GM19438 (cell line): ENCODE measurements around the gene FAT1.

ENCODE experiments used
- ATAC-seq: cut with Tn5 transposase; IDR thresholded peaks from one replicate; pipeline ENCODE4 v1.9.1; 2021; ENCODE audit warnings: low read depth; ENCODE audit not compliant: unreplicated experiment

FAT1 gene

GRCh38 chr4:186587416-186588018, 136.1 kb downstream of the FAT1 start:
- ATAC-seq: peak; percentile 60

GRCh38 chr4:186586205-186586604, 137.5 kb downstream of the FAT1 start:
- no peak for ATAC-seq

- ATAC-seq: no peak
These were observed 138.7 kb downstream of the FAT1 start for GRCh38 chr4:186584912-186585311.

GRCh38 chr4:186581421-186581820, 142.2 kb downstream of the FAT1 start:
- ATAC-seq: no peak

- no peak for ATAC-seq
These were observed 143.0 kb downstream of the FAT1 start for GRCh38 chr4:186580669-186581068.

- no peak for ATAC-seq
These were observed 153.3 kb downstream of the FAT1 start for GRCh38 chr4:186570193-186570996.

GRCh38 chr4:186569533-186570192, 154.0 kb downstream of the FAT1 start:
- ATAC-seq: no peak

- no peak for ATAC-seq
These were observed 157.6 kb downstream of the FAT1 start for GRCh38 chr4:186566068-186566467.

GRCh38 chr4:186563761-186564160, 159.9 kb downstream of the FAT1 start:
- ATAC-seq: no peak

- no peak for ATAC-seq
These were observed 161.9 kb downstream of the FAT1 start for GRCh38 chr4:186561748-186562147.

GRCh38 chr4:186560647-186561046, 163.0 kb downstream of the FAT1 start:
- ATAC-seq: no peak

- no peak for ATAC-seq
These were observed 166.2 kb downstream of the FAT1 start for GRCh38 chr4:186557486-186557885.

GRCh38 chr4:186557061-186557460, 166.6 kb downstream of the FAT1 start:
- ATAC-seq: no peak

- ATAC-seq: no peak
These were observed 168.5 kb downstream of the FAT1 start, which contains the start of gene MTNR1A for GRCh38 chr4:186554914-186555827. Gene MTNR1A (minus strand): TSS chr4:186555567. CDS start chr4:186555365, 202 bp downstream.

GRCh38 chr4:186554539-186554913, 169.1 kb downstream of the FAT1 start:
- ATAC-seq: no peak

- no peak for ATAC-seq
These were observed 169.9 kb downstream of the FAT1 start for GRCh38 chr4:186553717-186554116.

GRCh38 chr4:186551849-186552248, 171.8 kb downstream of the FAT1 start:
- ATAC-seq: no peak

- ATAC-seq: no peak
These were observed 178.2 kb downstream of the FAT1 start for GRCh38 chr4:186545436-186545835.

GRCh38 chr4:186543206-186543605, 180.4 kb downstream of the FAT1 start:
- ATAC-seq: no peak

GRCh38 chr4:186541801-186542200, 181.9 kb downstream of the FAT1 start:
- no peak for ATAC-seq
